Endothelial cell (in vitro differentiated cells): Measurements from ENCODE around the gene DST. TPM values are rescaled to one million over a fixed set of nuclear protein-coding genes. Genes with fewer than 3 reads are reported as not detected.

ENCODE experiments used
- DNase-seq: peaks from one replicate; pipeline ENCODE4 v3.0.0; 2021; ENCODE audit warnings: low spot score
- H3K27ac Mint-ChIP-seq: one replicate; pipeline ENCODE4 v1.8.0; 2021; ENCODE audit warnings: mixed read lengths, inconsistent platforms; ENCODE audit not compliant: unreplicated experiment
- H3K27me3 Mint-ChIP-seq: one replicate; pipeline ENCODE4 v1.8.0; 2021; ENCODE audit warnings: mild to moderate bottlenecking, moderate library complexity, mixed read lengths, inconsistent platforms; ENCODE audit not compliant: unreplicated experiment
- H3K36me3 Mint-ChIP-seq: one replicate; pipeline ENCODE4 v1.8.0; 2021; ENCODE audit warnings: mild to moderate bottlenecking, low read depth, mixed read lengths, inconsistent platforms; ENCODE audit not compliant: unreplicated experiment
- H3K4me1 Mint-ChIP-seq: one replicate; pipeline ENCODE4 v1.8.0; 2021; ENCODE audit warnings: mild to moderate bottlenecking, mixed read lengths, inconsistent platforms; ENCODE audit not compliant: unreplicated experiment
- H3K4me3 Mint-ChIP-seq: one replicate; pipeline ENCODE4 v1.8.0; 2021; ENCODE audit warnings: mild to moderate bottlenecking, mixed read lengths, inconsistent platforms; ENCODE audit not compliant: unreplicated experiment
- H3K9me3 Mint-ChIP-seq: one replicate; pipeline ENCODE4 v1.8.0; 2021; ENCODE audit warnings: mixed read lengths, inconsistent platforms; ENCODE audit not compliant: unreplicated experiment
- CTCF ChIP-seq: fragments of 200-600 bp; sonication (generic); IDR thresholded peaks from one replicate; pipeline ENCODE4 v1.5.0; 2021; ENCODE audit warnings: antibody characterized with exemption; ENCODE audit not compliant: unreplicated experiment
- total RNA-seq: library from RNA; stranded (reverse); fragmentation: NEBNext Ultra II Directional; extraction: Animal tissue kit (Norgen Biotek cat#: 25700); gene quantifications from one replicate; pipeline ENCODE4 v1.2.1, GENCODE V29; 2021; ENCODE audit not compliant: unreplicated experiment

The DST gene
- total RNA-seq, 1 donor from 2014 or later, result 284 TPM

DNA sequence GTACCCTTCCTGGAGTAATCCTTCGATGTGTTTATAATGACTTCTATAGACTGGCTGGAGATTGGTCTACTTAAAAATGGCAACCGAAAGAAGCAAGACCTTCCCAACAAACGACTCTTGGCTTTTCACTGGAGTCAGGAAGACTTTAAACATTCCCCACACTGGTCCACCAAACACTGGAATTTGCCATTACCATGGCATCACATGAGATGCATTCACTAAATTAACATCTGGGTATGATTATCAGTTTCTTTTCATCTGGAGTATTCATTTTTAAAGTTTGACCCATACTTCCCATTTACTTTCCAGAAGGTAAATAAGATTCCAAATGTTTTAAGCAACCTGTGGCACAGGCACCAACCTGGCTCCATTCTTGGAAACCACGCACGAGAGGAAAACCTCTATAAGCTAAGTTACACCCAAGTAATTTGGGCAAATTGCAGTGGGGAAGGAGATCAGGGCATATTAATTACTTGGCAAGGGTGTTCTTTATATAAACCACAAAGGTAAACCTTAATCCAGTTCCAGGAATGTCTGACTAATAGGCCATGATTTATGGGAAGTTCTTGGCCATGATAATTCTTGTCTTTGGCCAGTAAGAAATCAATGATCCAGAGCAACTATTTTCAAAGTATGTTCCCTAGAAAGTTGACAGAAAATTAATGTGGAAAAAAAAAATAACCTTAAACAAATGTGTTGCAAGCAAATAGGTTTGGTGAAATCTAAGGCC is 205.4 kb downstream of the DST start:
- Mint-ChIP-seq H3K36me3 (peaks cover 8% of the 10 kb centered on the region), H3K4me3 (no peak overlapping the region), H3K27me3 (peaks cover 2% of the 10 kb centered on the region), H3K27ac (no peak overlapping the region), H3K9me3 (no peaks in the 10 kb centered on the region), H3K4me1 (no peaks in the 10 kb centered on the region)
- no peak for TF ChIP-seq CTCF
- no peak for DNase-seq

DNA sequence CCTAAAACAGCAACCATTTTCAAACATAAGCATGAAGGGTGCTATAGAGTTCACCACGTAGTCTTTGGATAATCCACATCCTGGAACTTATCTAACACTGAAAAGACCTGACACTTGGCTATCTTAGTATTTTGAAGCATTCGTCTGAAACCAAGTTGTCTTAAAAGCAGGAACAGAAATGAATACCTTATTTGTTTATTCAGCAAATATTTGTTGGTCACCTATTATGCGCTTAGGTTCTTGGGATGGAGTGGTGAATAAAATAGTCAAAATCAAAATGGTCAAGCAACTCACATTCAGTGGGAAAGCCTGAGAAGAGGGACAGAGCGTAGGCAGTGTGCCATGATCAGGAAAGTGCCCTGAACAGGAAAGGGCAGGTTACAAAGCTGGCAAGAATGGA is 206.9 kb downstream of the DST start:
- no peaks in the 10 kb centered on the region for H3K4me1 Mint-ChIP-seq
- no peak overlapping the region for H3K27ac Mint-ChIP-seq
- peaks cover 6% of the 10 kb centered on the region for H3K27me3 Mint-ChIP-seq
- H3K4me3 Mint-ChIP-seq, result no peak overlapping the region
- H3K9me3 Mint-ChIP-seq, result peaks cover 4% of the 10 kb centered on the region
- peaks cover 15% of the 10 kb centered on the region for H3K36me3 Mint-ChIP-seq
- no peak for DNase-seq
- no peak for TF ChIP-seq CTCF

DNA sequence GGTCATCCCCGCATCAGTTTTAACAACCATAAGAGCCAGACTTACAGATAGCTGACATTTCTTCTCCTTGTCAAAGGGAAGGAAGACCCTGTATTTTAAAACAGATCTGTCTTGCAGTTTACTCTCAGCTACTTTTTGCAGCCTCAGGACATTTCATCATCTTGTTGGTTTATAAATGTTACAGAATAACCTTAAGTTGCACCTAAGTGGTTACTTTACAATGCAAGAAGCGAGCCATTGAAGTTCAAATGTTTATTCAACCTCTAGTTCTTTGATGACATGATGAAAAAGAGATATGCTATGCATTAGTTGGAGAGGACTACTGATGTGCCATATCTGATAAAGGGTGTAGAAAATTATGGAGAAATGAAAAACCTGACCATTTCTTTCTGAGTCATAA is 207.4 kb downstream of the DST start:
- no peak overlapping the region for H3K27ac Mint-ChIP-seq
- DNase-seq, result no peak
- H3K27me3 Mint-ChIP-seq, result peaks cover 8% of the 10 kb centered on the region
- H3K4me3 Mint-ChIP-seq, result no peak overlapping the region
- peaks cover 4% of the 10 kb centered on the region for H3K9me3 Mint-ChIP-seq
- H3K36me3 Mint-ChIP-seq, result peaks cover 15% of the 10 kb centered on the region
- H3K4me1 Mint-ChIP-seq, result no peaks in the 10 kb centered on the region
- no peak for TF ChIP-seq CTCF

DNA sequence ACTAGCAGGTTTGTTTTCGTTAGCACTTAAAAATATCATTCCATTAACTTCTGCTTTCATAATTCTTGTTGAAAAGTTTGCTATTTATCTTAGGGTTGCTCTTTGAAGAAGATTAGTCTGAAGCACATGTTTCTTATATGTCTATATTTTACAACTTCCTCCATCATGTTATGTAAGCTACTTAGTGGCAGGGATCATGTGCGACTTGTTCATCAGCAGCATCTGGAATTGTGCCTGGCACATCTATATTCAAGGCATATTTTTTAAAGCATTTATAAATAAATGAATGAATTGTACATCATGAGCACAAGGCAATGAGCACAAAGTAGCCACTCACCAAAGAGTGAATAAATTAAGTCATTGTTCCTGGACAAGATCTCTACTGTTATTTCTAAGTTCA is 208.1 kb downstream of the DST start:
- no peak for DNase-seq
- H3K27ac Mint-ChIP-seq, result no peak overlapping the region
- peaks cover 12% of the 10 kb centered on the region for H3K36me3 Mint-ChIP-seq
- no peak for TF ChIP-seq CTCF
- no peaks in the 10 kb centered on the region for H3K4me1 Mint-ChIP-seq
- H3K27me3 Mint-ChIP-seq, result peaks cover 8% of the 10 kb centered on the region
- H3K9me3 Mint-ChIP-seq, result peaks cover 4% of the 10 kb centered on the region
- no peak overlapping the region for H3K4me3 Mint-ChIP-seq

GRCh38 chr6:56433119-56433518 is 209.6 kb downstream of the DST start:
- peaks cover 8% of the 10 kb centered on the region for H3K27me3 Mint-ChIP-seq
- H3K9me3 Mint-ChIP-seq, result peaks cover 4% of the 10 kb centered on the region
- H3K36me3 Mint-ChIP-seq, result peaks cover 11% of the 10 kb centered on the region
- no peak for DNase-seq
- no peak overlapping the region for H3K27ac Mint-ChIP-seq
- H3K4me1 Mint-ChIP-seq, result no peaks in the 10 kb centered on the region
- TF ChIP-seq CTCF, result no peak
- H3K4me3 Mint-ChIP-seq, result no peak overlapping the region
